HG02840 (cell line): ENCODE data around the gene RPL18A.
"Not testable (repeated sequence)": the region's sequence is repeated elsewhere in the genome, so short reads cannot be mapped to it uniquely, and the experiment has no call there.

Experiments
- ATAC-seq: cut with Tn5 transposase; IDR thresholded peaks from one replicate; pipeline ENCODE4 v1.9.1; 2021; ENCODE audit warnings: mild to moderate bottlenecking, moderate library complexity, moderate number of reproducible peaks; ENCODE audit not compliant: unreplicated experiment, low FRiP score

The RPL18A gene

GRCh38 chr19:17865364-17866311 lies 5.9 kb downstream of the RPL18A start:
- no peak for ATAC-seq

- ATAC-seq, result no peak
These were observed 6.7 kb downstream of the RPL18A start for GRCh38 chr19:17866312-17866963.

- no peak for ATAC-seq
These were observed 7.3 kb downstream of the RPL18A start for GRCh38 chr19:17866964-17867486.

GRCh38 chr19:17868669-17869068 lies 9.0 kb downstream of the RPL18A start:
- no peak for ATAC-seq

- ATAC-seq, result no peak
These were observed 9.5 kb downstream of the RPL18A start for GRCh38 chr19:17869114-17869608.

- no peak for ATAC-seq
These were observed 11.5 kb downstream of the RPL18A start for GRCh38 chr19:17871032-17871877.

- ATAC-seq, result no peak
These were observed 12.2 kb downstream of the RPL18A start, which contains the start of gene SLC5A5 for GRCh38 chr19:17871878-17872250. Gene SLC5A5, plus strand, starts transcription at chr19:17871945. Its CDS starts 375 bp downstream, at chr19:17872320.

GRCh38 chr19:17872251-17873001 lies 12.7 kb downstream of the RPL18A start:
- ATAC-seq, result no peak

- ATAC-seq, result no peak
These were observed 14.4 kb downstream of the RPL18A start for GRCh38 chr19:17873786-17874757.

- no peak for ATAC-seq
These were observed 15.0 kb downstream of the RPL18A start for GRCh38 chr19:17874758-17875135.

GRCh38 chr19:17877696-17878095 lies 18.0 kb downstream of the RPL18A start:
- ATAC-seq, result no peak

- no peak for ATAC-seq
These were observed 19.8 kb downstream of the RPL18A start for GRCh38 chr19:17879466-17879865.

GRCh38 chr19:17881701-17882100 lies 22.0 kb downstream of the RPL18A start:
- ATAC-seq, result no peak

GRCh38 chr19:17883627-17884410 lies 24.1 kb downstream of the RPL18A start:
- no peak for ATAC-seq

GRCh38 chr19:17886515-17886914 lies 26.8 kb downstream of the RPL18A start:
- no peak for ATAC-seq

- not testable (repeated sequence) for ATAC-seq
These were observed 27.5 kb downstream of the RPL18A start for GRCh38 chr19:17887221-17887620.

- ATAC-seq, result no peak
These were observed 28.6 kb downstream of the RPL18A start for GRCh38 chr19:17888260-17888659.
